PC-3 (cell line): ENCODE measurements around the gene JPH4.

Experiments used
- CTCF ChIP-seq: fragments of 300-600 bp; sonication (generic); conservative IDR thresholded peaks from 2 replicates; pipeline ENCODE4 v1.5.1; 2017; ENCODE audit warnings: antibody characterized with exemption, low read depth, mild to moderate bottlenecking, low read length
- EZH2 ChIP-seq: fragments of 300-600 bp; sonication (generic); IDR thresholded peaks from one replicate; pipeline ENCODE4 v1.6.1; 2017; ENCODE audit warnings: antibody characterized with exemption, mild to moderate bottlenecking, low read length; ENCODE audit not compliant: unreplicated experiment

DNA sequence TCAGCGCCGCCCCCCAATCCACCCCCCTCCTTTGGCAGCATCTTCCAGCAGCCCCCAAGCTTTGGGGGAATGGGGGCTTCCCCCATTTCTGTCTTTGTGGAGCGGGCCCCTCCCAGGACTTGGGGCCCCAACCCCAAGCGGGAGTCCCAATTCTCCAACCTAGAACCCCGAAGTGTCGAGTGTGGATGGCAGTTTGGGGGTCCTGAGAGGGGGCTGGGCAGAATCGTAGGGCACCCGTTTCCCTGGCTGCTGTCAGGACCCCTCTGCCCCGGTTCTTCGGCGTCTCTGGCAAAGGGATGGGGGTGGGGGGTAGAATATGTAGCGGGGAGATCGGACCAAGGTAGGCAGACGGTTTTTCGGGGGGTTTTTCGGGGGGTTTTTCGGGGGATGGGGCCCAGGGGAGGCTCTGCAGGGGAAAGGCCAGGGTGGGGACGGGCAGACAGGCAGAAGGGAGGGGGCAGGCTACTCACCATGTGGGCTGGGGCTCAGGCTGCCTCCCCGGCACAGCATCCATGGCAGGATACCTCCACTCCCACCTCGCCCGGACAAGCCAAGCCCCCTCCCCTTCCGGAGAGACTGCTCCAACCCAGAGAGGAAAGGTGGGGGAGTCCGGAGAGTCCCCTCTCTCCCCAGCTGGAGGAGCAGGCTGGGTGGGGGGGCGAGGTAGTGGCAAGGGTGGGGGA lies 739 bp downstream of the JPH4 start:
- no peak for TF ChIP-seq CTCF
- no peak for TF ChIP-seq EZH2
